GM12874 (cell line): ENCODE measurements around the gene HOXD8.

ENCODE experiments used
- CTCF ChIP-seq: IDR thresholded peaks from 2 replicates; pipeline ENCODE4 v1.5.1; 2011; ENCODE audit warnings: low read depth, mild to moderate bottlenecking, control low read depth, low read length, moderate library complexity; ENCODE audit not compliant: insufficient read depth

Gene HOXD8

GRCh38 chr2:176082824-176083751 is 46.4 kb upstream of the HOXD8 start:
- TF ChIP-seq CTCF: no peak

- no peak for TF ChIP-seq CTCF
Observed at GRCh38 chr2:176083796-176084261, 45.7 kb upstream of the HOXD8 start, which contains the start of gene EVX2. Gene EVX2, minus strand, starts transcription at chr2:176083962. Its CDS starts 186 bp downstream, at chr2:176083776.

GRCh38 chr2:176084611-176085119 is 44.8 kb upstream of the HOXD8 start:
- no peak for TF ChIP-seq CTCF

- TF ChIP-seq CTCF: no peak
Observed at GRCh38 chr2:176085120-176085788, 44.3 kb upstream of the HOXD8 start.

GRCh38 chr2:176085861-176086771 is 43.4 kb upstream of the HOXD8 start:
- TF ChIP-seq CTCF: peak; percentile 37; the same call in 1 of the 2 replicates

- TF ChIP-seq CTCF: no peak
Observed at GRCh38 chr2:176087330-176088047, 42.0 kb upstream of the HOXD8 start.
